Stimulated activated CD4-positive, alpha-beta T cell treated with anti-CD3 and anti-CD28 coated beads, Interleukin-2, amount 100 ng/mL, for 4 hours (primary cell): ENCODE data around the gene HECW1.
"Not testable (repeated sequence)": the region's sequence is repeated elsewhere in the genome, so short reads cannot be mapped to it uniquely, and the experiment has no call there.

Experiments
- DNase-seq: peaks from one replicate; pipeline ENCODE4 v3.0.0-alpha.2; 2020; ENCODE audit warnings: low read depth

Gene HECW1

GRCh38 chr7:43112459-43112940 lies at the start of gene HECW1:
TSS of gene HECW1 (plus strand) at chr7:43112647. CDS start at chr7:43243906, 131,259 bp downstream.
- DNase-seq, result no peak

GRCh38 chr7:43071604-43072003 lies 40.8 kb upstream of the HECW1 start:
- DNase-seq, result no peak

DNA sequence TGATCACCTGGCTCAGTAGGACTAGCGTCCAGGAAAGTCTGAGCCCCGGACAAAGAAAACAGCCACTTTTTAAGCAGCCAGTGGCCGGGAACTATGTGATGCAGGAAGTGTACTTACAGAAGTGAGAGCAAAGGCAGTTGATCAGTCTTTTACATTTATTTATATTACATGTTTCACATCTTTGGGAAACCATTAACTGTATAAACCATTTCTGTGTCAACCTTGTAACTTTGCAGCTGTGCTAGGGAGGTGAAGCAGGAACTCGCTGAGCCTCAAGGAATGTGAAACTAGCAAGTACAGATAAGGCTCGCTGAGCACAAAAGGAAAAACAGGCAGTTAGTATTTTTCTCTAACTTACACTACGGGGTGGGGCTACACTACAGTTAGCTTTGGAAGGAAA lies 39.9 kb upstream of the HECW1 start:
- DNase-seq, result no peak

DNA sequence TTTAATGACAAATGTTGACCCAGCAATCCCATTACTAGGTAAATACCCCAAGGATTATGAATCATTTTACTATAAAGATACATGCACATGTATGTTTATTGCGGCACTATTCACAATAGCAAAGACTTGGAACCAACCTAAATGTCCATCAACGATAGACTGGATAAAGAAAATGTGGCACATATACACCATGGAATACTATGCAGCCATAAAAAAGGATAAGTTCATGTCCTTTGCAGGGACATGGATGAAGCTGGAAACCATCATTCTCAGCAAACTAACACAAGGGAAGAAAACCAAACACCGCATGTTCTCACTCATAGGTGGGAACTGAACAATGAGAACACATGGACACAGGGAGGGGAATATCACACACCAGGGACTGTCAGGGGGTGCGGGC lies 38.6 kb upstream of the HECW1 start:
- not testable (repeated sequence) for DNase-seq

DNA sequence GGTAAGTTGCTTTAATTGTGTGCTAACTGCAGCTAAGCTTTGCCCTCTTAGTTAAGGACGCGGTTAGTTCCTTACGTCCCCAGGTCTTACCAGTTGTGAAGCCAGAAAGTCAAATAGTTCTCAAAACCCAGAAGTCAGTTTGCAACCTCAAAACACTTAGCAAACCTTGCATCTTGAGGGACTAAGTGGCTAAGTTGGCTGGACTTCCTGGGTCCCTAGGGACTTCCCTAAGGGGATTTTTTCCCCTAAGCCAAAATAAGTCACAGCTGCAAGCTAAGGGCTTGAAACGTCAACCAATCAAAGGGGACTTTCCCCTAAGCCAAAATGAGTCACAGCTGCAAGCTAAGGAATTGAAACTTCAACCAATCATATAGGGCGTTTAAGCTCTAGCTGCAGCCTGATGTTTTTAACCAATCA lies 36.2 kb upstream of the HECW1 start:
- DNase-seq, result no peak

DNA sequence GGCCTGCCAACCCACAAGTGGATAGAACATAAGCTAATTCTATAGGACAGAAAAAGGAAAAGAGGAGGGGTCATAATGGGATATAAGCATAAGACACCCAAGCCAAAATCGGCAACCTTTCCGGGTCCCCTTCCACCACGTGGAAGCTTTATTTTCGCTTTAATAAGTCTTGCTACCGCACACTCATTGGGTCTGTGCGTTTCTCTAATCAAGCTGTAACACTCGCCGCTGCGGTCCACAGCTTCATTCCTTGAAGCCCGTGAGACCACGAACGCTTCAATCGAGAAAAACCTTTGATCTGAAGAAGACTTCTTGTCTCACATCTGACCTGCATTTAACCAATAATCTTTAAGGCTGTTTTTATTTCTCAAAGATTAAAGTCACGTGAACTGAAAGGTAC lies 35.8 kb upstream of the HECW1 start:
- DNase-seq, result no peak

GRCh38 chr7:43077285-43077684 lies 35.2 kb upstream of the HECW1 start:
- DNase-seq, result no peak

GRCh38 chr7:43077732-43078391 lies 34.6 kb upstream of the HECW1 start:
- DNase-seq, result no peak

DNA sequence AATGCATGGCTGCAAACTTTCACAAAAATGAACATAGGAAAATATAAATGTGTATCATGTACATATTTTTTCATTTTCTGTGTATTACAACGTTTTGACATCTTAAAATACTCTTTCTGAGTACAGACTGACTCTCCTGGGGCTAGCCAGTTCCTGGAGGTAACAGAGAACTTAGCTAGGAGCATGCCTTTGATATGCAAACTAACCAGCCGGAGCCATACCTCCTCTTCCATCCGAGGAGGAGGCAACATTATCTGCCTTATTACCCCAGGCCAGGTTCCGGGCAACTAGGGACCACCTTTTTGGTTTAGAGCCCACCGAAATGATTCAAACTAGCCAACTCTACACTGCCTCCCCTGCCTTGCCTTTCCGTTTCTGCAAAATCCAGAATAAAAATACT lies 33.7 kb upstream of the HECW1 start:
- no peak for DNase-seq

DNA sequence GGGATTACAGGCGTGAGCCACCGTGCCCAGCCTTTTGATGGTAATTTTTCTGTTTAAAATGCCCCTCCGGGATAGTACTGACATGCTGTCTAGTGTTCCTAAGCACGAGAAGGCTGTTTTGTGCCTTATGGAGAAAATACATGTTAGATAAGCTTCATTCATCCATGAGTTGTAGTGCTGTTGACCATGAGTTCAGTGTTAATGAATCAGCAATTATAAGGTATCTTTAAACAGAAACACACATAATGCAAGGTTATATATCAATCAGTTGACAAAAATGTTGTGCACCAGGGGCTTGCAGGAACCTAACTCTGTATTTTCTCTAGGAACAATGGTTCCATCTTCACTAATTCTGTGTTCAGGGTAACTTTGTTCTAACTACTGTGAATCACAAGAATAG lies 30.8 kb upstream of the HECW1 start:
- no peak for DNase-seq

- no peak for DNase-seq
Measured at GRCh38 chr7:43083106-43083505, 29.3 kb upstream of the HECW1 start.

DNA sequence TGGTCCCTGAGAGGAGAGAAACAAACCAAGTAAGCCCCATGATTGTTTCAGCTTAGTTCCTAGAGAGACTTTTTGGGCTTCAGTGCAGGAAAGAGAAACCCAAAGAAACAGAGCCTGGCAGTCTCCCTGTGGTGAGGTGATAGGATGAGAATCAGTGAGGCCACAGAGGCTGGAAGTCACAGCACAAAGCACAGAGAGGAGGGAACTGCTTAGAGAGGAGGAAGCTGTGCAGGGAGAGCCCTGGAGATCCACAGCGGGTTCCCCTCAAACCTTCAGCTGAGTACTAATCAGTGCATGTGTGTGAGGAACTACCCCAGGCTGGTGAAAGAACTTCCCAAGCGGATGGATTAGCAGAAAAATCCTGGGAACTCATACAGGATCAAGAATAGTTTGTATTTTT lies 27.4 kb upstream of the HECW1 start:
- no peak for DNase-seq

DNA sequence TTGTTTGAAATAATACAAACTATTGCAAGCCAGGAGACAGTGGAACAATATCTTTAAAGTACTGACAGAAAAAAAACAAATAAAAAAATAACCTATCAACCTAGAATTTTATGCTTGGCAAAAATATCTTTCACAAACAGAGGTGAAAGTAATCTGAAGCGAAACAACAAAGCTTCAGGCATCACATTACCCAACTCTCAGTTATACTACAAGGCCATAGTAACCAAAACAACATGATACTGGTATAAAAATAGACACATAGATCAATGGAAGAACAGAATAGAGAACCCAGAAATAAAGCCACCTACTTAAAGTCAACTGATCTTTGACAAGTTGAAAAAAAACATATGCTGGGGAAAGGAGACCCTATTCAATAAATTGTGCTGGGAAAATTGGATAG lies 26.5 kb upstream of the HECW1 start:
- no peak for DNase-seq

DNA sequence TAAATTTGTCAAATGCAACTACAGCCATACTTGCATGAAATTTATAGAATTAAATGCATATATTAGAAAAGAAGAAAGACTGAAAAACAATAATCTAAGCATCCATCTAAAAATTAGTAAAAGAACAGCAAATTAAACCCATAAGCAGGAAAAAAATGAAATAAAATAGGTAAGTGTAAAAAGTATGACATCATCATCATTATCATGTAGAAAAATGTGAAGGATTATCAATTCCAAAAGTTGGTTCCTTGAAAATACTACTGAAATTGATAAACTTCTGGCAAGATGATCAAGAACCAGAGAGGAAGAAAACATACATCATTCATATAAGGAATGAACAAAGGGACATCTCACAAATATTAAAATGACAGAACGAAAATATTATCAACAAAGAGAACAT lies 19.6 kb upstream of the HECW1 start:
- DNase-seq, result no peak

GRCh38 chr7:43096875-43097274 lies 15.6 kb upstream of the HECW1 start:
- DNase-seq, result no peak

DNA sequence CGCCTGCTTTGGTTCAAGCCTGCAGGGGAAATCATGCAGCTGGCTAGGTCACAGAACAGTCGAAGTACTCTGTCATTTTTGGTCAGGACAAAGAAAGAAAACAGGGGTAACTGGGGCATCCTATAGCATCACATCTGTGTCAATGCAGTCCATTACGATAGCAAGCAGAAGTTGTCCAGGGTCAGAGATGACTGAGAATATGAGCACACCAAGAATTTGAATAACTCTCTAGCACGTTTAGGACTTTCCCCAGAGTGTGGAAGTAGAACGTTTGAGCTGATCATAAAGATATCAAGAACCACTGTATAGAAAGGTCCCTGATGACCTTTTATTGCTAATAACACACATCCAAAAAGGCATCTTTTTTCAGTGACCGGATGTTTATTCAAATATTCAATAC lies 12.7 kb upstream of the HECW1 start:
- DNase-seq, result no peak

DNA sequence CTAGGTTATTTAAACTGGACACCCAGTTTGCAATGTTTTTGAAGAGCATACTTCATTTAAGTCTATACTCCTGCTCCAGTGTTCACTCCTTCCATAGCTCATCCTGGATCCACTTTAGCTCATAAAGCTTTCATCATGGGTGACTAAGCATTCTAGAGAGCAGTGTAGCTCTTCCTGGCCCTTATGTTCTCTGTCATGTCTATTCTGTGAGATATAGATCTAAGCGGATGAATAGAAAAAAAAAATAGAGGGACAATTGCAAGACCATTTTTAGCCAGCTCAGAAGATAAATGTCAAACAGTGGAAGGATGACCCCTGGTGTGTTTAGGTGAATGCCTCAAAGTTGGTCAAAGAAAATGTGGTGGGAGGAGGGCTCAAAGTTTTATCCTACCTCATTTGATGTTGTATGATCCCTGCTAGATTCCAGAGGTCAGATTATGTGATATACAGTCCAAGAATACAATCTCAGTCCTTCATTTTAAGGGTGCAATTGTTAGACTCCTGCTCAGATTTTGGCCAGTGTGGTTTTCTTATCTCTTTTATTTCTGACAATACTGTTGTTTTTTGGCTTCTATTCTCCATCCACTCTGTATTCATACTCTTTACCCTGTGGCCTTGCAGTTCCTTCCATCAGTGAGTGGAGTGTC lies 7.5 kb upstream of the HECW1 start:
- no peak for DNase-seq

- DNase-seq, result no peak
Measured at GRCh38 chr7:43105521-43106120, 6.8 kb upstream of the HECW1 start.

- peak; percentile 6 for DNase-seq
Measured at GRCh38 chr7:43108255-43109011, 4.0 kb upstream of the HECW1 start.

DNA sequence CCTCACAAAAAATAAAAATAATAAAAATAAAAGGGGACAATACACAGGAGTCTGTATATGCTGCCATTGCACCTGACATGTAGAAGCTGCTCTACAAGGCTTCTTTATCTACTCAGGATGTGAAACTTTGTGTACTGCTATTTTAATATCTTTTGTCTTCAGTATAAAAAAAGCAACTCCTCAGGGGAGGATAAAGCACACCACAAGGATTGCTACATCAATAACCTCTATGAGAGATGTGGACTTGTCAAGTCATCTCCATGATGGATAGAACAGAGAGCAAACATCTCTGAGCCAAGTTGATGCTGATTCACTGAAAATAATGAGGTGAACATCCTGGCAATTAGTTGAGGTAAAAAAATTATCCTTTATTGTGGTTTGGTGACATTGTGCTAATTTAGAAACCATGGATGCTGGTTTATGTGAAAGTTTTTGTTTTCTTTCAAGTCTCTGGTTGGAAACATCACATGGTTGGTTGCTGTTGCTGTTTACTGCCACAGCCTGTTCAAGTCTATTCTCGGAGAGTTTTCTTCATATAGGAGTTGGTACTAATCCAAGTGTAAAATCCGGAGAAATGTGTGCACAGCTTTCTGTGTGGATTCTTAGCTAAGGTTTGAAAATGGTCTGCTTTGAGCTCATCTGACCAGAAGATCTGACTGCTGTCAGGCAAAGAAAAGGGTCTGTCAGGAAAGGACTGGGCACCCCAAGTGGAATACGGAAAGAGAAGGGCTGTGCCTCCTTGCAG lies 1.5 kb upstream of the HECW1 start:
- DNase-seq, result no peak

- no peak for DNase-seq
Measured at GRCh38 chr7:43111630-43112458, 603 bp upstream of the HECW1 start.
